Upper lobe of left lung (tissue), 4 donors: Measurements from ENCODE around the gene GALNT5.

ENCODE experiments used
- POLR2A ChIP-seq, 4 donors: fragments of 450-650 bp; IDR thresholded peaks; one replicate each; pipeline ENCODE4 v1.5.1; 2016 to 2017; ENCODE audit warnings: antibody characterized with exemption in 4 of 4, mild to moderate bottlenecking in 2 of 4
- POLR2AphosphoS5 ChIP-seq, 2 donors: sonication (generic); formaldehyde crosslinking; IDR thresholded peaks; one replicate each; pipeline ENCODE4 v1.5.1; 2017; ENCODE audit warnings: antibody characterized with exemption in 2 of 2
- TF ChIP-seq, protein P1 (sequence below), 6 experiments: fragments of 450-650 bp in 4 of 6; fragments of 200-600 bp in 2 of 6; sonication (generic) in 2 of 6; IDR thresholded peaks; one replicate each; pipeline ENCODE4 v1.5.1; 2016 to 2019; ENCODE audit warnings: antibody characterized with exemption in 6 of 6

DNA sequence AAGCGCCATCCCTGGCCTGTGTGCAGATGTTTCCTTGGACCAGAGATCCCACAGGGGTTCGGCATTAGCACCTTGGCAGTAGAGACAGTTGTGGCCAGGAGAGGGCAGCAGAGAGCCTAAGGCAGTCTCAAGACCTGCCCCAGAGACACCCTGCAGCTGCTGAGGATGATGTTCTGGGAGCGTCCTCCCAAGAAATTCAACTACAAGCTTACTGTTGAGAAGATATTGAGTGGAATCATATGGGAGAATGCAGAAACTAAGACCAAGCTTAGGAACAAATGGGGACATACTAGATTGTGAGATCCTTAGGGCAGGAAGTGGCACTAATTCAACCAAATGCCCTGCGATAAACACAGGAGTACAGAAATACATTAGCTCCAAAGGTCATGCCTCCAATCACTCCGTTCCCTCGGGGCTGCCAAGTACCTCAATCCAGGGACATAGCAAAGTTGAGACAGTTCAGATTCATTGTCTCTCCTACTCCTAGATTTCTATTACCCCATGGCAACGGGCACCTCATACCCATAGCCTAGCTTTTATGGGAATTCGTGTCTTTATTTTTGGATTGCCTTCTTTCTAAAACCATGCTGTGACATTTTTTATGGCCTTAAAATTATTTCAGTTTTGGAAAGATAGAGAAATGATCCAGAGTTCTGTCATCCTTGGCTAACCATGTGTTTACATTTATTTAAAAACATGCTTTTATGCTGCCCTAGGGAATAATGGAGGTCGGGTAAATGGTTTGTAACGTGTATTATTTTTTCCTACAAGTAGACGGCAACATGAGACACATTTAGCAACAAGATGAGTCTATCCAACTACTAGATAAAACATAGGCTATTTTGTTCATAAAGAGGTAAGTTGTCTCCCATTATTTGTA lies 70.4 kb downstream of the GALNT5 start:
- TF ChIP-seq, protein P1, sequence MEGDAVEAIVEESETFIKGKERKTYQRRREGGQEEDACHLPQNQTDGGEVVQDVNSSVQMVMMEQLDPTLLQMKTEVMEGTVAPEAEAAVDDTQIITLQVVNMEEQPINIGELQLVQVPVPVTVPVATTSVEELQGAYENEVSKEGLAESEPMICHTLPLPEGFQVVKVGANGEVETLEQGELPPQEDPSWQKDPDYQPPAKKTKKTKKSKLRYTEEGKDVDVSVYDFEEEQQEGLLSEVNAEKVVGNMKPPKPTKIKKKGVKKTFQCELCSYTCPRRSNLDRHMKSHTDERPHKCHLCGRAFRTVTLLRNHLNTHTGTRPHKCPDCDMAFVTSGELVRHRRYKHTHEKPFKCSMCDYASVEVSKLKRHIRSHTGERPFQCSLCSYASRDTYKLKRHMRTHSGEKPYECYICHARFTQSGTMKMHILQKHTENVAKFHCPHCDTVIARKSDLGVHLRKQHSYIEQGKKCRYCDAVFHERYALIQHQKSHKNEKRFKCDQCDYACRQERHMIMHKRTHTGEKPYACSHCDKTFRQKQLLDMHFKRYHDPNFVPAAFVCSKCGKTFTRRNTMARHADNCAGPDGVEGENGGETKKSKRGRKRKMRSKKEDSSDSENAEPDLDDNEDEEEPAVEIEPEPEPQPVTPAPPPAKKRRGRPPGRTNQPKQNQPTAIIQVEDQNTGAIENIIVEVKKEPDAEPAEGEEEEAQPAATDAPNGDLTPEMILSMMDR (IDR thresholded peaks at IDR 0.05) = peak; percentile 71 to 83 (median 78)
- no peak for TF ChIP-seq POLR2AphosphoS5 (IDR thresholded peaks at IDR 0.05)
- no peak for TF ChIP-seq POLR2A (IDR thresholded peaks at IDR 0.05)
